T-cell (primary cell): ENCODE data around the gene XCL2. TPM values are rescaled to one million over a fixed set of nuclear protein-coding genes. Genes with fewer than 3 reads are reported as not detected.
"Not testable (repeated sequence)": the region's sequence is repeated elsewhere in the genome, so short reads cannot be mapped to it uniquely, and the experiment has no call there.

Experiments
- ATAC-seq, 4 experiments: fragments of 200-7000 bp in 3 of 4; fragments of 150-1000 bp in 1 of 4; cut with Tn5 transposase; replicated peaks in 1 of 4; 1 replicate in 3 of 4; 2 replicates in 1 of 4; pipeline ENCODE4 v1.10.0; 2021; ENCODE audit warnings: moderate library complexity in 3 of 4, mild to moderate bottlenecking in 2 of 4, moderate number of reproducible peaks in 1 of 4
- CTCF ChIA-PET, 2 donors: fragments of 300-600 bp; sonication (Branson Sonifier 250); formaldehyde crosslinking; loops; one replicate each; lab custom pipeline; 2022; ENCODE audit warnings: antibody characterized with exemption in 2 of 2; lab: Charles Lee
- POLR2A ChIA-PET, 2 donors: fragments of 300-600 bp; sonication (Branson Sonifier 250); formaldehyde crosslinking; loops; one replicate each; lab custom pipeline; 2022; ENCODE audit warnings: antibody characterized with exemption in 2 of 2; lab: Charles Lee
- DNase-seq, 35 experiments: peaks; one replicate each; pipeline versions ENCODE4 v3.0.0 to v3.0.0-alpha.2; 2013 to 2023
- H3K27ac ChIP-seq: one replicate; pipeline ENCODE4 v1.5.1; 2013; ENCODE audit warnings: low read length
- H3K27me3 ChIP-seq, 2 experiments: replicated peaks in 1 of 2; 1 replicate in 1 of 2; 2 replicates in 1 of 2; pipeline versions ENCODE4 v1.6.1 to v1.7.0; 2013; ENCODE audit warnings: low read length in 1 of 2, mixed read lengths in 1 of 2; ENCODE audit not compliant: control insufficient read depth in 2 of 2, insufficient read depth in 2 of 2; ENCODE audit errors: extremely low read depth in 1 of 2
- H3K36me3 ChIP-seq, 2 donors: 1 replicate in 1 of 2; 2 replicates in 1 of 2; pipeline versions ENCODE4 v1.6.1 to v1.7.0; 2013; ENCODE audit warnings: low read length in 1 of 2; ENCODE audit not compliant: control insufficient read depth in 2 of 2, insufficient read depth in 1 of 2; ENCODE audit errors: extremely low read depth in 1 of 2
- H3K4me1 ChIP-seq, 2 experiments: 1 replicate in 1 of 2; 2 replicates in 1 of 2; pipeline versions ENCODE4 v1.6.1 to v1.7.0; 2013; ENCODE audit warnings: low read length in 2 of 2, mixed read lengths in 1 of 2; ENCODE audit not compliant: insufficient read depth in 2 of 2, control insufficient read depth in 1 of 2; ENCODE audit errors: extremely low read depth in 1 of 2
- H3K4me3 ChIP-seq, 2 donors: 1 replicate in 1 of 2; 2 replicates in 1 of 2; pipeline versions ENCODE4 v1.5.1 to v1.7.0; 2013; ENCODE audit warnings: mild to moderate bottlenecking in 2 of 2, low read length in 1 of 2, moderate library complexity in 1 of 2; ENCODE audit not compliant: control insufficient read depth in 1 of 2; ENCODE audit errors: extremely low read depth in 1 of 2
- H3K9me3 ChIP-seq: 2 replicates; pipeline ENCODE4 v1.7.0; 2013
- H3K27ac Mint-ChIP-seq, 2 donors: one replicate each; pipeline ENCODE4 v1.8.0; 2020 to 2021; ENCODE audit warnings: mild to moderate bottlenecking in 2 of 2, mixed read lengths in 2 of 2
- H3K27me3 Mint-ChIP-seq, 2 donors: one replicate each; pipeline ENCODE4 v1.8.0; 2021 to 2022; ENCODE audit warnings: mixed read lengths in 2 of 2
- H3K36me3 Mint-ChIP-seq: one replicate; pipeline ENCODE4 v1.8.0; 2021; ENCODE audit warnings: mixed read lengths
- H3K4me1 Mint-ChIP-seq, 3 donors: one replicate each; pipeline ENCODE4 v1.8.0; 2020 to 2022; ENCODE audit warnings: mixed read lengths in 3 of 3, mild to moderate bottlenecking in 1 of 3
- H3K4me3 Mint-ChIP-seq, 3 donors: one replicate each; pipeline ENCODE4 v1.8.0; 2020 to 2022; ENCODE audit warnings: mild to moderate bottlenecking in 3 of 3, mixed read lengths in 3 of 3, moderate library complexity in 3 of 3
- H3K9me3 Mint-ChIP-seq, 3 donors: one replicate each; pipeline ENCODE4 v1.8.0; 2020 to 2022; ENCODE audit warnings: mixed read lengths in 3 of 3
- WGBS: methylation state at CpG from one replicate; pipeline ENCODE4 v1.1.5; 2013; ENCODE audit warnings: missing lambda C conversion rate; ENCODE audit not compliant: insufficient coverage; 5-methylcytosine and 5-hydroxymethylcytosine counted together
- total RNA-seq, 35 experiments: library from RNA in 6 of 35; stranded (reverse) in 6 of 35; fragments of 120-200 nt in 1 of 35; gene quantifications; one replicate each; pipeline versions ENCODE4 v1.2.1 to v1.2.4 and lab custom pipeline; 2013 to 2026

XCL2 gene
- total RNA-seq, 5 donors from 2014 or later (not counting 1 experiment from before 2014, with no cell fraction given): 1.7 to 10.8 (median 4.7) TPM

- no peaks in the 10 kb centered on the region for H3K9me3 ChIP-seq
- ChIA-PET CTCF (no interaction called here), POLR2A (no interaction called here)
- DNase-seq: no peak
- Mint-ChIP-seq H3K9me3 (peaks cover 0 to 3% (median 0%) of the 10 kb centered on the region in 3 donors), H3K4me1 (peaks cover 0 to 2% (median 0%) of the 10 kb centered on the region in 3 donors), H3K27ac (no peak overlapping the region), H3K27me3 (no peaks in the 10 kb centered on the region), H3K4me3 (no peak overlapping the region), H3K36me3 (no peaks in the 10 kb centered on the region)
- no peaks in the 10 kb centered on the region for H3K4me1 ChIP-seq
- WGBS: 85% methylated on average over 4 of the region's 6 CpGs
- no peak overlapping the region for H3K4me3 ChIP-seq
- no peaks in the 10 kb centered on the region for H3K36me3 ChIP-seq
- H3K27me3 ChIP-seq: no peaks in the 10 kb centered on the region
- no peak for ATAC-seq
- no peak overlapping the region for H3K27ac ChIP-seq
These were observed 39.8 kb upstream of the XCL2 start for GRCh38 chr1:168583571-168583970.

- no peaks in the 10 kb centered on the region for H3K36me3 Mint-ChIP-seq
- Histone ChIP-seq H3K27me3 (no peaks in the 10 kb centered on the region), H3K36me3 (no peaks in the 10 kb centered on the region), H3K4me1 (no peaks in the 10 kb centered on the region), H3K27ac (no peak overlapping the region), H3K4me3 (no peak overlapping the region), H3K9me3 (no peaks in the 10 kb centered on the region)
- no peak overlapping the region for H3K27ac Mint-ChIP-seq
- WGBS: 50% methylated on average over 2 of the region's 6 CpGs
- ATAC-seq (no peak), DNase-seq (no peak)
- H3K4me1 Mint-ChIP-seq: peaks cover 0 to 2% (median 2%) of the 10 kb centered on the region in 3 donors
- no peak overlapping the region for H3K4me3 Mint-ChIP-seq
- ChIA-PET POLR2A (interaction anchor here in 1 of 2 donors (0.5 kb wide), 1 partner anchor 107 kb away, joined by 4 read pairs; no protein-coding TSS in a partner anchor), CTCF (interaction anchor here (0.6 kb wide), 2 partner anchors 489 to 1221 kb away, joined by 3 read pairs; no protein-coding TSS in a partner anchor)
- no peaks in the 10 kb centered on the region for H3K27me3 Mint-ChIP-seq
- peaks cover 0 to 3% (median 0%) of the 10 kb centered on the region in 3 donors for H3K9me3 Mint-ChIP-seq
These were observed 39.0 kb upstream of the XCL2 start for GRCh38 chr1:168582688-168583336.

DNA sequence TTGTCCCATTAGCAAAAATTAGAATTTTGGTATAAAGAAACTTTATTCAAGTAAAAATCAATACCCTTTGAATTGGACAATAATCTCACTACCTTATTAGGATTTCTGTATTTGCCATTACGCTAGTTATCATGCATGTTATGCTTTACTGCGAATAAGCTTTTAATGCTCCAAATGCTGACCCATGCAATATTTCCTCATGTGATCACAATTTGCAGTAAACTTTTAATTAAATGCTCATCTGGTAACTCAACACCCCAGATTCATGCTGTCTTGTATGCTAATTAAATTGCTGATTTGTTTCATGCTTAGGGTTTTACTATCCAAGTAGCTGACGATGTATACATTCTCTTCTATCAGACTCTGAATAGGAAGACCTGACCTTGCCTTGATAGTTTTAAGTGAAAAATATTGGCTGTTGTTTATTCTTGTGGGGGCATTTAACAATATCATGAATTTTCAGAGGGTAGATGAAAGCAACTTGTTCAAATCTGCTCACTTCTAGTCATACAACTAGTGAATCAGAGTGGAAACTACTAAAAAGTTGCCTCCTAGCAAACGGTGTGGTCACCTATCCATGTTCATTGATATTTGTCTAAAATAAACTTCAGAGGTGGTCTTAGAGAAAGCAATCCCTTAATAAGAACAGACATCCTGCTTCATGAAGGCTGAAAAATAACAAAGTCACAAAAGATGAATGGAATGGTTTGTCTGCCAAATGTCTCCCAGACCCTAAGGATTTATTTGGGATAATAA, 38.2 kb upstream of the XCL2 start:
- H3K27me3 Mint-ChIP-seq: no peaks in the 10 kb centered on the region
- H3K4me1 ChIP-seq: no peaks in the 10 kb centered on the region
- ChIA-PET POLR2A (no interaction called here), CTCF (interaction anchor here (0.6 kb wide), 2 partner anchors 490 to 1222 kb away, joined by 3 read pairs; no protein-coding TSS in a partner anchor)
- no peak overlapping the region for H3K4me3 Mint-ChIP-seq
- H3K9me3 ChIP-seq: no peaks in the 10 kb centered on the region
- DNase-seq: no peak
- WGBS: 100% methylated on average over 2 of the region's 4 CpGs
- H3K27me3 ChIP-seq: no peaks in the 10 kb centered on the region
- no peaks in the 10 kb centered on the region for H3K36me3 Mint-ChIP-seq
- no peaks in the 10 kb centered on the region for H3K36me3 ChIP-seq
- no peak overlapping the region for H3K27ac Mint-ChIP-seq
- H3K9me3 Mint-ChIP-seq: no peaks in the 10 kb centered on the region
- H3K27ac ChIP-seq: no peak overlapping the region
- peaks cover 0 to 3% (median 2%) of the 10 kb centered on the region in 3 donors for H3K4me1 Mint-ChIP-seq
- ATAC-seq: no peak
- no peak overlapping the region for H3K4me3 ChIP-seq

DNA sequence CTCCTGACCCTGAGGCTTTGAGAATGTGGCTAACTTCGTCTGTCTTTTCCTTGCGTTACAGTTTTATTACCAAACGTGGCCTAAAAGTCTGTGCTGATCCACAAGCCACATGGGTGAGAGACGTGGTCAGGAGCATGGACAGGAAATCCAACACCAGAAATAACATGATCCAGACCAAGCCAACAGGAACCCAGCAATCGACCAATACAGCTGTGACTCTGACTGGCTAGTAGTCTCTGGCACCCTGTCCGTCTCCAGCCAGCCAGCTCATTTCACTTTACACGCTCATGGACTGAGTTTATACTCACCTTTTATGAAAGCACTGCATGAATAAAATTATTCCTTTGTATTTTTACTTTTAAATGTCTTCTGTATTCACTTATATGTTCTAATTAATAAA, 37.2 kb upstream of the XCL2 start:
- H3K4me3 ChIP-seq, H3K4me1 ChIP-seq, H3K9me3 ChIP-seq, H3K36me3 Mint-ChIP-seq, H3K27me3 ChIP-seq, H3K27ac Mint-ChIP-seq, POLR2A ChIA-PET, ATAC-seq, H3K36me3 ChIP-seq, H3K9me3 Mint-ChIP-seq, H3K27me3 Mint-ChIP-seq, DNase-seq, H3K4me3 Mint-ChIP-seq, H3K4me1 Mint-ChIP-seq, H3K27ac ChIP-seq, CTCF ChIA-PET: not testable (repeated sequence)
- no CpG with 5 or more reads among the region's 7 CpGs for WGBS

- CTCF ChIA-PET, DNase-seq, H3K27ac Mint-ChIP-seq, H3K36me3 Mint-ChIP-seq, H3K27me3 ChIP-seq, H3K4me1 Mint-ChIP-seq, ATAC-seq, H3K9me3 Mint-ChIP-seq, H3K36me3 ChIP-seq, H3K4me3 Mint-ChIP-seq, H3K27ac ChIP-seq, H3K9me3 ChIP-seq, H3K4me3 ChIP-seq, H3K4me1 ChIP-seq, H3K27me3 Mint-ChIP-seq: not testable (repeated sequence)
- POLR2A ChIA-PET: interaction anchor here in 1 of 2 donors (0.5 kb wide), 1 partner anchor 768 kb away, joined by 5 read pairs; no protein-coding TSS in a partner anchor
- WGBS: no CpG with 5 or more reads among the region's 2 CpGs
These were observed 36.5 kb upstream of the XCL2 start for GRCh38 chr1:168580290-168580689.

GRCh38 chr1:168578531-168579185, 34.9 kb upstream of the XCL2 start:
- H3K27me3 ChIP-seq, H3K36me3 ChIP-seq, H3K27ac ChIP-seq, H3K9me3 Mint-ChIP-seq, DNase-seq, H3K27me3 Mint-ChIP-seq, H3K4me3 ChIP-seq, POLR2A ChIA-PET, H3K27ac Mint-ChIP-seq, H3K36me3 Mint-ChIP-seq, ATAC-seq, H3K9me3 ChIP-seq, H3K4me1 ChIP-seq: not testable (repeated sequence)
- H3K4me1 Mint-ChIP-seq: peaks cover 11 to 13% (median 13%) of the 10 kb centered on the region in 3 donors
- H3K4me3 Mint-ChIP-seq: peak overlapping the region in 1 of 3 donors; percentile 50
- no CpG with 5 or more reads among the region's 2 CpGs for WGBS
- CTCF ChIA-PET: interaction anchor here (1.0 to 1.1 kb wide), 3 partner anchors 10 to 236 kb away, joined by 3 read pairs; no protein-coding TSS in a partner anchor
